ENCODE results near the gene PSMB4.
"Not testable (repeated sequence)": the region's sequence is repeated elsewhere in the genome, so short reads cannot be mapped to it uniquely, and the experiment has no call there.

GRCh38 chr1:151350323-151350722 lies 49.0 kb upstream of the PSMB4 start:
- TF ChIP-seq CTCF (IDR thresholded peaks at IDR 0.05); ZFX (IDR thresholded peaks at IDR 0.05; ENCODE audit: borderline replicate concordance): not testable (repeated sequence)
